Measurements from ENCODE around the gene OR51L1. TPM values are rescaled to one million over a fixed set of nuclear protein-coding genes. Genes with fewer than 3 reads are reported as not detected.
"Not testable (repeated sequence)": the region's sequence is repeated elsewhere in the genome, so short reads cannot be mapped to it uniquely, and the experiment has no call there.

The OR51L1 gene, protein sequence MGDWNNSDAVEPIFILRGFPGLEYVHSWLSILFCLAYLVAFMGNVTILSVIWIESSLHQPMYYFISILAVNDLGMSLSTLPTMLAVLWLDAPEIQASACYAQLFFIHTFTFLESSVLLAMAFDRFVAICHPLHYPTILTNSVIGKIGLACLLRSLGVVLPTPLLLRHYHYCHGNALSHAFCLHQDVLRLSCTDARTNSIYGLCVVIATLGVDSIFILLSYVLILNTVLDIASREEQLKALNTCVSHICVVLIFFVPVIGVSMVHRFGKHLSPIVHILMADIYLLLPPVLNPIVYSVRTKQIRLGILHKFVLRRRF
- total RNA-seq (2021; fragmentation: NEBNext Ultra II Directional; extraction: Animal tissue kit (Norgen Biotek cat#: 25700)) = not detected
- long read RNA-seq = 0 reads

DNA sequence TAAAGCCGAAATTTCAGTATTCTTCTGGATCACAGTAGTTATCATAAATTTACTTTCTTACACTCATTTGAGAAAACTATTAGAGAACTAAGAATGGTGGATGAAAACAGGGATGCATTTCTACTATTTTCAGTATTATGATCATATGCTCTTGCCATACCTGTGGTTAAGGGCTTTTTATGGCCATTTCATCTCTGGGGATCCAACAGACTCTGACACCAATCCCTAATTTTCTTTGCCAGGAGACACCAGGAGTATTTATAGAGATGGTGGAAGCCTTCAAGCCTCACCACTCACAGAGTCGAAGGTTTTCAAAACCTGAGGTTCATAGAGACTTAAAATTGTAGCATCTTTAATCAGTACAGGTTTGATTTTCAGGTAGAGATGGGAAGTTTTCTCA is at the start of gene OR51L1:
Gene OR51L1 (plus strand): TSS at position 301 of the 400 bp plus-strand sequence. CDS start 4,132 bp downstream, outside the sequence.
- H3K4me1 Mint-ChIP-seq (ENCODE audit: low read depth) = no peaks in the 10 kb centered on the region
- H3K4me3 Mint-ChIP-seq = no peak within 1 kb of the TSS
- H3K27me3 Mint-ChIP-seq (ENCODE audit: insufficient read depth) = no peaks in the 10 kb centered on the region
- TF ChIP-seq, protein P1, sequence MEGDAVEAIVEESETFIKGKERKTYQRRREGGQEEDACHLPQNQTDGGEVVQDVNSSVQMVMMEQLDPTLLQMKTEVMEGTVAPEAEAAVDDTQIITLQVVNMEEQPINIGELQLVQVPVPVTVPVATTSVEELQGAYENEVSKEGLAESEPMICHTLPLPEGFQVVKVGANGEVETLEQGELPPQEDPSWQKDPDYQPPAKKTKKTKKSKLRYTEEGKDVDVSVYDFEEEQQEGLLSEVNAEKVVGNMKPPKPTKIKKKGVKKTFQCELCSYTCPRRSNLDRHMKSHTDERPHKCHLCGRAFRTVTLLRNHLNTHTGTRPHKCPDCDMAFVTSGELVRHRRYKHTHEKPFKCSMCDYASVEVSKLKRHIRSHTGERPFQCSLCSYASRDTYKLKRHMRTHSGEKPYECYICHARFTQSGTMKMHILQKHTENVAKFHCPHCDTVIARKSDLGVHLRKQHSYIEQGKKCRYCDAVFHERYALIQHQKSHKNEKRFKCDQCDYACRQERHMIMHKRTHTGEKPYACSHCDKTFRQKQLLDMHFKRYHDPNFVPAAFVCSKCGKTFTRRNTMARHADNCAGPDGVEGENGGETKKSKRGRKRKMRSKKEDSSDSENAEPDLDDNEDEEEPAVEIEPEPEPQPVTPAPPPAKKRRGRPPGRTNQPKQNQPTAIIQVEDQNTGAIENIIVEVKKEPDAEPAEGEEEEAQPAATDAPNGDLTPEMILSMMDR (IDR thresholded peaks at IDR 0.05) = no peak
- DNase-seq = no peak
- no peak within 1 kb of the TSS for H3K27ac Mint-ChIP-seq
- H3K36me3 Mint-ChIP-seq (ENCODE audit: low read depth) = no peaks in the 10 kb centered on the region
- H3K9me3 Mint-ChIP-seq = peaks cover 50% of the 10 kb centered on the region

DNA sequence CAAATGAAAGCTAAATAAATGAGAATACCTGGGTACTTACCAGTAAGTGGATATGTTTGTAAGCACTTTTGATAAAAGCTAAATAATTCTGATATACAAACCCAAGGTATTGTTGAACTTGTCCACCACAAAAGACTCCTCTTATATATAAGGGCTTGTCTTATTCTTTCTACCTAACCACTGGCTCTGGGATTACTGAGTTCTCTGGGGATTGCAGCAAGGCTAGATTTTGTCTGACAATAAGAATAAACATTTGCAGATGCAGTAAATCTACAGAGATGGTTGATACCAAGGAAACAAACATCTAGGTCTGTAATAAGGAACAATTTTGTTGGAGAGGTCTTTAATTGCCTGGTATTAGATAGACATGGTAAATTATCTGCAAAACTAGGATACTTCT is 47.1 kb upstream of the OR51L1 start, which contains the start of gene OR51A4:
Gene OR51A4 (minus strand): TSS at position 101 of the 400 bp plus-strand sequence. CDS start 505 bp downstream, outside the sequence.
- Mint-ChIP-seq H3K27ac (no peak within 1 kb of the TSS), H3K4me1 (ENCODE audit: low read depth) (no peaks in the 10 kb centered on the region), H3K36me3 (ENCODE audit: low read depth) (no peaks in the 10 kb centered on the region)

DNA sequence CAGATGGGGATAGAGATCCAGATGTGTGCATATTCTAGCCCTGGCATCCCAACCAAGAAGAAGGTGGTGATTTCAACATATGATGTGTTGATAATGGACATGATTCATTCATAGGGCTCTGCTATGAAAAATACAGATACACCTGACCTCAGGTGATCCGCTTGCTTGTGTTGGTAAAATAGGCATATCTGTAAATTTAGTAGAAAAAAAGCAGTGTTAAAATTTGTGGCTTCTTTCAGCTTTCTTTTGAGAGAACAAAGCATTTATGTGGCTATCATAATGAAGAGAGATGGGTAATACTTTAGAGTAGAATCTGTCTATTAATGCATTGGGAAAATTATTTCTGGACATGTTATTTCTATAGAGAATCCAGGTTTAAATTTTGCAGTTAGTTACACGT is 39.0 kb upstream of the OR51L1 start, which contains the start of gene OR51A2:
Gene OR51A2 (minus strand): TSS at position 101 of the 400 bp plus-strand sequence. CDS start 0 bp downstream, at position 101.
- H3K9me3 Mint-ChIP-seq = peaks cover 32% of the 10 kb centered on the region
- not testable (repeated sequence) for H3K4me3 Mint-ChIP-seq; H3K4me1 Mint-ChIP-seq (ENCODE audit: low read depth); H3K36me3 Mint-ChIP-seq (ENCODE audit: low read depth); DNase-seq; H3K27me3 Mint-ChIP-seq (ENCODE audit: insufficient read depth); H3K27ac Mint-ChIP-seq

More for the DNA sequence above, 47.1 kb upstream of the OR51L1 start, which contains the start of gene OR51A4:
- DNase-seq = no peak
- Mint-ChIP-seq H3K9me3 (peaks cover 10% of the 10 kb centered on the region), H3K4me3 (no peak within 1 kb of the TSS), H3K27me3 (ENCODE audit: insufficient read depth) (no peaks in the 10 kb centered on the region; the same call in 1 of the 2 replicates)
- TF ChIP-seq, protein P1 (IDR thresholded peaks at IDR 0.05) = no peak

DNA sequence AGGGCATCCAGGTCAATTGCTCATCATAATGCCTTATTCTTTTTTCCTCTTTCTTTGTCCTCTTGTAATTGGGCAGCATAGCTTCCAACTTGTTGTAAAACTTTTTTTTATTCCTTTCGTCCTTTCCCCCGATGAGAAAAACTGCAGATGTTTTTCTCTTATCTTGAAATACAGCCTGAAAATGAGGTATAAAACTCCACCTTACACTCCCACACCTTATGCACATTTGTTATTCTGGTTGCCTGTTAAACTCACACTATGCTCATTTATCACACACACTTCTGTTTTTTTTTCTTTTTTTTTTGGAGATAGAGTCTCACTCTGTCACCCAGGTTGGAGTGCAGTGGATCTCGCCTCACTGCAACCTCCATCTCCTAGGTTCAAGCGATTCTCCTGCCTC is 37.3 kb upstream of the OR51L1 start:
- Mint-ChIP-seq H3K9me3 (peaks cover 36% of the 10 kb centered on the region), H3K36me3 (ENCODE audit: low read depth) (0 out of 2 replicates have a peak, but pooled peaks cover 4% of the 10 kb centered on the region), H3K4me1 (ENCODE audit: low read depth) (no peaks in the 10 kb centered on the region), H3K27ac (no peak overlapping the region), H3K4me3 (no peak overlapping the region), H3K27me3 (ENCODE audit: insufficient read depth) (no peaks in the 10 kb centered on the region)
- DNase-seq = no peak
- TF ChIP-seq, protein P1 (IDR thresholded peaks at IDR 0.05) = no peak

DNA sequence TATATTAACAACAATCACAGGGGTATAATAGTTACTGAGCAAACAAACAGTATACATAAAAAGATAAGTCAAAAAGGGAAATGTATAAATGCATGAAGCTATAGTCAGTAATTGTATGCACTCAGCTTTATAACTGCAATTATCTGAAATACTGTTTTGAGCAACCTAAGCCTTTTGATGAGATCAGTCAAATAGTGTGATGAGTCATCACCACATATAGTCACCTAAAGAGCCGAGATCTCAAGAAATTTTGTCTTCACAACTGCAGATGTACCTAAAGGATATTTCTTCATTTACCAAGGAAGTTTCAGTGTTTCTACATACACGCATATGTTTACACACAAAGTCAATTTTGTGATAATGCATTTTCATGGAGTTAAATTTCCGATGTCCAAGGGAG is 33.8 kb upstream of the OR51L1 start:
- Mint-ChIP-seq H3K4me3 (no peak overlapping the region), H3K36me3 (ENCODE audit: low read depth) (0 out of 2 replicates have a peak, but pooled peaks cover 4% of the 10 kb centered on the region), H3K27me3 (ENCODE audit: insufficient read depth) (no peaks in the 10 kb centered on the region; the same call in 1 of the 2 replicates), H3K27ac (no peak overlapping the region), H3K9me3 (peaks cover 52% of the 10 kb centered on the region), H3K4me1 (ENCODE audit: low read depth) (no peaks in the 10 kb centered on the region)
- TF ChIP-seq, protein P1 (IDR thresholded peaks at IDR 0.05) = no peak
- DNase-seq = no peak

DNA sequence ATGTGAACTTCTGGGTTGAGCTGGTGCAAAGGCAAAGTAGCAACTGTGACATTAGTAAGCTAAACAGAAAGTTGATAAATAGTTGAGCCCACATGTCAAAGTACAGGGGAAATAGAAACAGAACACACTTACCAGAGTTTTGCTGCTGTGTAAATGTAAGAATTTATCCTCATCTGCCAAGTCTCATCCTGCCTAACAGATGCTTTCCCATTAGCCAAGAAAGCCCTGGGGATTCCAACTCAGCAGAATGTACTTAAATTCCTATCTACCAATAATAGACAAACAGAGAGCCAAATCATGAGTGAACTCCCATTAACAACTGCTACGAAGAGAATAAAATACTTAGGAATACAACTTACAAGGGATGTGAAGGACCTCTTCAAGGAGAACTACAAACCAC is 31.8 kb upstream of the OR51L1 start:
- no peak for DNase-seq
- Mint-ChIP-seq H3K9me3 (peaks cover 42% of the 10 kb centered on the region), H3K27ac (no peak overlapping the region), H3K4me1 (ENCODE audit: low read depth) (no peaks in the 10 kb centered on the region), H3K36me3 (ENCODE audit: low read depth) (0 out of 2 replicates have a peak, but pooled peaks cover 4% of the 10 kb centered on the region), H3K27me3 (ENCODE audit: insufficient read depth) (no peaks in the 10 kb centered on the region; the same call in 1 of the 2 replicates), H3K4me3 (no peak overlapping the region)
- TF ChIP-seq, protein P1 (IDR thresholded peaks at IDR 0.05) = no peak

Measured in HFFc6 (cell line).